GM19025 (cell line): ENCODE data around the gene VPS26C.
"Not testable (repeated sequence)": the region's sequence is repeated elsewhere in the genome, so short reads cannot be mapped to it uniquely, and the experiment has no call there.

Experiments used
- ATAC-seq: cut with Tn5 transposase; IDR thresholded peaks from one replicate; pipeline ENCODE4 v1.9.1; 2021; ENCODE audit warnings: mild to moderate bottlenecking, low read depth, moderate library complexity; ENCODE audit not compliant: unreplicated experiment

Gene VPS26C

GRCh38 chr21:37231671-37232070 lies 35.5 kb downstream of the VPS26C start:
- ATAC-seq, result no peak

GRCh38 chr21:37231249-37231645 lies 35.9 kb downstream of the VPS26C start:
- no peak for ATAC-seq

- no peak for ATAC-seq
Measured at GRCh38 chr21:37230632-37231248, 36.4 kb downstream of the VPS26C start.

- no peak for ATAC-seq
Measured at GRCh38 chr21:37228003-37228400, 39.1 kb downstream of the VPS26C start.

GRCh38 chr21:37227071-37228002 lies 39.8 kb downstream of the VPS26C start:
- ATAC-seq, result no peak

- ATAC-seq, result no peak
Measured at GRCh38 chr21:37226041-37226920, 40.9 kb downstream of the VPS26C start.

GRCh38 chr21:37224861-37225839 lies 42.0 kb downstream of the VPS26C start:
- no peak for ATAC-seq

- no peak for ATAC-seq
Measured at GRCh38 chr21:37223804-37224345, 43.3 kb downstream of the VPS26C start.

- ATAC-seq, result not testable (repeated sequence)
Measured at GRCh38 chr21:37222248-37222647, 44.9 kb downstream of the VPS26C start.

- peak; percentile 92 for ATAC-seq
Measured at GRCh38 chr21:37220981-37221664, 46.0 kb downstream of the VPS26C start.

GRCh38 chr21:37220433-37220980 lies 46.6 kb downstream of the VPS26C start:
- peak; percentile 34 for ATAC-seq

GRCh38 chr21:37219761-37220432 lies 47.2 kb downstream of the VPS26C start:
- ATAC-seq, result no peak

- ATAC-seq, result no peak
Measured at GRCh38 chr21:37214952-37215351, 52.2 kb downstream of the VPS26C start.

- no peak for ATAC-seq
Measured at GRCh38 chr21:37210799-37211198, 56.3 kb downstream of the VPS26C start.

GRCh38 chr21:37210130-37210529 lies 57.0 kb downstream of the VPS26C start:
- ATAC-seq, result no peak

GRCh38 chr21:37208741-37209225 lies 58.4 kb downstream of the VPS26C start:
- no peak for ATAC-seq

- ATAC-seq, result peak; percentile 54
Measured at GRCh38 chr21:37208056-37208721, 58.9 kb downstream of the VPS26C start.
